Testis (tissue), 2 donors: ENCODE data around the gene GRID2.

Experiments
- CTCF ChIP-seq, 3 experiments: fragments of 450-650 bp in 2 of 3; fragments of 200-600 bp in 1 of 3; sonication (generic) in 1 of 3; IDR thresholded peaks; one replicate each; pipeline ENCODE4 v1.5.1; 2016 to 2019; ENCODE audit warnings: antibody characterized with exemption in 3 of 3, mild to moderate bottlenecking in 2 of 3, moderate library complexity in 1 of 3
- POLR2A ChIP-seq: fragments of 450-650 bp; IDR thresholded peaks from one replicate; pipeline ENCODE4 v1.6.1; 2017; ENCODE audit warnings: antibody characterized with exemption, mild to moderate bottlenecking, moderate library complexity

- TF ChIP-seq POLR2A (no peak), CTCF (IDR thresholded peaks at IDR 0.05) (no peak)
Observed at GRCh38 chr4:92521941-92522340, 218.2 kb downstream of the GRID2 start.
